CD4-positive, alpha-beta T cell treated with Interleukin-17A for 1 hour (primary cell): ENCODE measurements around the gene DNAJC18.
A peak's percentile ranks its signal among the peaks of the same experiment; 100 is the strongest.
"Not testable (repeated sequence)": the region's sequence is repeated elsewhere in the genome, so short reads cannot be mapped to it uniquely, and the experiment has no call there.

ENCODE experiments used
- DNase-seq: peaks from one replicate; pipeline ENCODE4 v3.0.0-alpha.2; 2020

DNAJC18 gene

DNA sequence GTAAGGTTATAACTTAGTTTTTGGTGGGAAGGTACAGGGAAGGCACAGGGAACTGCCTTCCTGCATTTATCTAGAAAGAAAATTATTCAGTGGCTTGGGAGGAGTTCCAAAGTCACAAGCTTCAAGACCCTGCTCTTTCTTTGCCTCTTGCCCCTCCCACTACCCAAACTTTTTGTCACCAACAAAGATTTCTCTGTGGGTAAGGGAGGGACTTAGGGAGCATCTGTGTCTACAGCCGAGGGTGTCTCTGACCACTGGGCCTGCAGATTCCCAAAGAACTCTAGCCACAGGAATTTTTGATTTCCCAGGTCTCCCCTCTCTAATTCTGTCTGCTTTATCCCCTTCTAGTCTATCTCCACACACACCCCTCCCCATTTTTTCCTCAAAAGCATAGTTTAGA lies 21.1 kb upstream of the DNAJC18 start:
- no peak for DNase-seq

DNA sequence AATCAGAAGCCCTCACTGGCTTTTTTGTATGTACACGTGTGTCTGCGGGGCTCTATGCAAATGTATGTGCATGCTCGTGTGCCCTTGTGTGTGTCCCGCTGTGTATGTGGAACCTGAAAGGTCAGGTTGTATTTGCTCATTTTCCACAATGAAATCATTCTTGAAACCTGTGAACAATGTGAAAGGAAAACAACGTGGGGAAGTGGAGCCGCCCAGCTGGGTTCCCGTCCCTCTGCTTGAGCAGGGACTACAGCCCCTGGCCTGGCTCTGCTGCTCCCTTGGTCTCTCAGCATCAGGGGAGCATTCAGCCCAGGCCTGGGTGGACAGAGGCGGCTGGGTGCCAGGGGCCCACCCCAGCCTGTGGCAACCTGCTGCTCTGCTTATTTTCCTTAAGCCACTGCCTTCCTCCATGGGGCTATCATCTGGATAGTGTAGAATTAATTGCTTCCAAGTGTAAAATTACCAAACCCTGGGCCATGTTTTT lies 20.2 kb upstream of the DNAJC18 start:
- no peak for DNase-seq

DNA sequence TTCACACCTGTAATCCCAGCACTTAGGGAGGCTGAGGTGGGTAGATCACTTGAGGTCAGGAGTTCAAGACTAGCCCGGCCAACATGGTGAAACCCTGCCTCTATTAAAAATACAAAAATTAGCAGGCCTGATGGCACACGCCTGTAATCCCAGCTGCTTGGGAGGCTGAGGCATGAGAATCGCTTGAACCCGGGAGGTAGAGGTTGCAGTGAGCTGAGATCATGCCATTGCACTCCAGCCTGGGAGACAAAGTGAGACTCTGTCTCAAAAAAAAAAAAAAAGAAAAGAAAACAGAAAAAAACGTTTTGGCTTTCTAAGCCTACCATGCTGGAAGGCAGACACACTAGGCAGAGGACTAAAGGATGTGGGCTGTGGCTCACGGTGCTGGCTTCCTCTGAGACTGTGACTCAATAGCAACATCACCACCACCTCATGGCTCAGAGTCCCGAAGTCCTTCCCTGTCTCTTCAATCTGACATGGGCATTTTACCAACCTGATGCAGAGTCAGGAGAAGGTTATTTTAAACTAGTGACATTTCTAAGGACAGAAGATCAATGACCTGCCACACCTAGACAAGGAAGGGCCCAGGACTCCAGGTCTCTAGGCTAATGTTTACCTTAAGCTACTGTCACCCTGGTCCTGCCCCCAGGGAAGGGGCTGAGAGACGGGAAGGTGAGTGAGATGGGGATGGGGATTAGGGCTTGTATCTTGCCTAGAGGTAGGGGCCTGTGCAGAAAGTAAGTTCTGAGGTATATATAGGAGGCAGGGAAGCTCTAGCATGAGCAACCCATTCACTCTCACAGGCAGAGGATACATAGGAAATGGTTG lies 19.5 kb upstream of the DNAJC18 start:
- DNase-seq = peak; percentile 87

DNA sequence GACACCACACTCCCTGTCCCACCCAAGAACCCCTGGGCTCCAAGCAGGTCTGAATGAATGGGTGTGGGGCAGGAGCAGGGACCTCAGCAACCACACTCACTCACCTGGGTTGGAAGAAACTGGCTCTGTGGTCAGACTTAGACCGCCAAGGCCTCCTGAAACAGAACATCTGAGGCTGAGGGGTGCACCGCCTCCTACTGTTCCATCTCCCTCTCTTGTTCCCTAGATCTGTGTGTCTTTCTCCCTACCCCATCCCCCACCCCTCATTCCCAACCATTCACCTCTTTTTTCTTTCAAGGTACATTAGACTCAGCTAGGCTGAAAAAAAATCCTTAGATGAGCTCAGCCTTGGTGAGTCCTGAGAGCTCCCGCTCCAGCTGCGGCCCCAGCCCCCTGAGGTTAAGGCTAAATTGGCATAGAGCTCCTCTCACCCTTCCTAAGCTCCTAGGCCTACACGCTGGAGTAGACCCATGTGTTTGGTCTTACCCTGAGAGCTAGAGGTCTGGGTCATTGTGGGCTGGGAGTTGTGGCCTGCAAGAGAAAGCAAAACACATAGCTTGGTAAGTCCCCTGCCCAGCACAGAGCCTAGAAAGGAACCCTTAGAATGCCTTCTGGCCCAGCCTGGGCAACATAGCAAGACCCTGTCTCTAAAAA lies 18.5 kb upstream of the DNAJC18 start:
- no peak for DNase-seq

DNA sequence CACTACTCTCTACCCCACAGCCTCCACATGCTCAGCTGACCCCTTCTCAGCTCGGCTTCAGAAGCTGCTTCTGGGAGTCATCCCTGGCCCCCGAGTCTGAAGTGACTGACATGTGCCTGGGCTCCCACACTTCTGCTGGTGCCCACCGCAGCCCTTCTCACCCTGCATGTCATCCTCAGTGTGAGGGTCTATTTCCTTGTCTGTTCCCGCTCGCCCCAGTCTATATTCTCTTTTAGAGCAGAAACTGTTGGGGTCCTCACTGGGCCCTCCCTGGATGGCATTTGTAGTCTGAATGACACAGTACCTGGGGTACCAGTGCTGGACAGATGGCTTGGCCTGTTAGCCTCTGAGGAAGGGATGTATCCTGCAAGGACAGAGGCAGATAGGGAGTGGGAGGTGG lies 17.9 kb upstream of the DNAJC18 start:
- no peak for DNase-seq

DNA sequence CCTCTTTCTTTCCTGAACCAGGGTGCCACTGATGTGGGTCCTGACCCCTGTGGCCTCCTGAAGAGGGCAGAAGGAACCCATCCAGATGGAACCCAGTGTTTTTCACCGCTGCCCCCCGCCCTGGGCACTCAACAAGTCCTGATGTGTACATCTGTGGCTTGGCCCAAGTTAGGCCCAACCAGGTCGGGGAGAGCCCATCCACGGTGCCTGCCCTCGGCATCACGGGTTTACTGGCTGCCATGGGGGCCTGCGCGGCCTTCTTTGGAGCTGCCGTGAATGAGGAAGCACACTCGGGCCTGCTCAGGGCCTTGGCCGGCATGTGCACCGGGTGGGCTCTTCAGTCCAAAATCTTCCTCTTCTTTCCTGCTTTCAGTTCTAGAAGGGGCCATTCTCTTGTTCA lies 17.5 kb upstream of the DNAJC18 start:
- no peak for DNase-seq

DNA sequence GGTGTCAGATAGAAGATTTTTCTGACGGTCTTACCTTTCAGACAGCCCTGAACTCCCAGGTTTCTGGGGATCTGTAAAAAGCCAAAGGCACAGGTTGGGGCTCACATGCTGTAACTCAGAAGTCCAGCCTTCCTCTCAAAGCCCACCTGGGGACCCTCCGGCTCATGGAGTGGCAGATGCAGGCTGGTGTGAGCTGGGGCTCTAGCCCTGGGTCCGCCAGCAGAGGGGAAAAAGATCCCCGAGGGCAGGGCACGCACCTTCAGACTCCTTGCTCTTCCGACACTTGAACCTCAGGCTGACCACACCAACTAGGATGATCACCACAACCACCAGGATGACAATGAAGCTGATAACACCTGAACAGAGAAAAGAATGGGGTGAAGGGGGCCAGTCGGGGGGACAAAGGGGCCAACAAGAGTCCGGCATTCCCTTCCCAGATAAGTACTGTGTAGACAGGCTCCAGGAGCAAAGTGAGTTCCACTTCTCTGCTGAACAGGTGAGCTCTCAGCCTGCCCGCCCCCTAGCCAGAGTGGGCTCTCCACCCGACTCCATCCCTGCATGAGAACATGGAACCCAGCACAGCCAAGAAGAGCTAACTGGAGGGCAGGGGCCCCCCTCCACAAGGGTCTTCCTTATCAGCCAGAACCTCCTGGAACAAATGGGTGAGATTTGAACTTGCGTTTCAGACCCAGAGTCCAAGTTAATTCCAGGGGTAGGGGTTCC lies 15.4 kb upstream of the DNAJC18 start:
- DNase-seq = no peak

DNA sequence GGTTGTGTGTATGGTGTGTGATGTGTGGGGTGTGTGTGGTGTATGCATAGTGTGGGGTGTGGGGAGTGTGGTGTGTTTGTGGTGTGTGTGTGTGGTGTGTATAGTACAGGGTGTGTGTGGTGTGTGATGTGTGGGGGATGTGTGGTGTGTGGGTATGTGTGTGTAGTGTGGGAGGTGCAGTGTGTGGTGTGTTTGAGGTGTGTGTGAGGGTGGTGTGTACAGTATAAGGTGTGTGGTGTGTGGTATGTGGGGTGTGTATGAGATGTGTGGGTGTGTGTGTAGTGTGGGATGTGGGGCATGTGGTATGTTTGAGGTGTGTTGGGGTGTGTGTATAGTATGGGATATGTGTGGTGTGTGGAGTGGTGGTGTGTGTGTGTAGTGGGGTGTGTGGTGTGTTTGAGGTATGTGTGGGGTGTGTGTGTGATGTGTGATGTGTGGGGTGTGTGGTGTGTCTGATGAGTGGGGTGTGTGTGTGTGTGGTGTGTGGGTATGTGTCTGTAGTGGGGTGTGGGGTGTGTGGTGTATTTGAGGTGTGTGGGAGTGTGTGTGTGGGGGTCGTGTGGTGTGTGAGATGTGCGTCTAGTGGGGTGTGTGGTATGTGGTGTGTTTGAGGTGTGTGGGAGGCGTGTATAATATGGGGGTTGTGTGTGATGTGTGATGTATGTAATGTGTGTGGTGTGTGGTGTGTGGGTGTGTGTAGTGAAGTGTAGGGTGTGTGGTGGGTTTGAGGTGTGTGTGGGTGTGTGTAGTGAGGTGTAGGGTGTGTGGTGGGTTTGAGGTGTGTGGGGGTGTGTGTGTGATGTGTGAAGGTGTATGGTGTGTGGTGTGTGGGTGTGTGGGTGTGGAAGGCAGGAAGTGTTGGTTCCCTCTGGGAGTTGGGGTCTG lies 14.6 kb upstream of the DNAJC18 start:
- peak; percentile 73 for DNase-seq

DNA sequence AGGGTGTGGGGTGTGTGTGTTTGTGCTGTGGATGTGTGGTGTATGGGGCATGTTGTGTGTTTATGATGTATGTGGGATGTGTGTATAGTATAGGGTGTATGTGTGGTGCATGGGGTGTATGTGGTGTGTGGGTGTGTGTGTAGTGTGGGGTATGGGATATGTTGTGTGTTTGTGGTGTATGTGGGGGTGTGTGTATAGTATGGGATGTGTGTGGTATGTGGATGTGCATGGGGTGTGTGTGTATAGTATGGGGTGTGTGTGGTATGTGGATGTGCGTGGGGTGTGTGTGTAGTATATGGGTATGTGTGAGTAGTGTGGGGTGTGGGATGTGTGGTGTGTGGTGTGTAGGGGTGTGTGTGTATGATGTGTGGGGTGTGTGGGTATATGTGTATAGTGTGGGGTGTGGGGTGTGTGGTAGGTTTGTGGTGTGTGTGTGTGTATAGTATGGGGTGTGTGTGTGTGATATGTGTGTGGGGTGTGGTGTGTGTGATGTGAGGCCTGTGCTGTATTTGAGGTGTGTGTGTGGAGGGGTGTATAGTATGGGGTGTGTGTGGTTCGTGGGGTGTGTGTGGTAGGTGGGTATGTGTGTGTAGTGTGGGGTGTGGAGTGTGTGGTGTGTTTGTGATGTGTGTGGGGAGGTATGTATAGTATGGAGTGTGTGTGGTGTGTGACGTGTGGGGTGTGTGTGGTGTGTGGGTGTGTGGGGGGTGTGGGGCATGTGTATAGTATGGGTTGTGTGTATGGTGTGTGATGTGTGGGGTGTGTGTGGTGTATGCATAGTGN lies 12.7 kb upstream of the DNAJC18 start:
- DNase-seq = no peak

DNA sequence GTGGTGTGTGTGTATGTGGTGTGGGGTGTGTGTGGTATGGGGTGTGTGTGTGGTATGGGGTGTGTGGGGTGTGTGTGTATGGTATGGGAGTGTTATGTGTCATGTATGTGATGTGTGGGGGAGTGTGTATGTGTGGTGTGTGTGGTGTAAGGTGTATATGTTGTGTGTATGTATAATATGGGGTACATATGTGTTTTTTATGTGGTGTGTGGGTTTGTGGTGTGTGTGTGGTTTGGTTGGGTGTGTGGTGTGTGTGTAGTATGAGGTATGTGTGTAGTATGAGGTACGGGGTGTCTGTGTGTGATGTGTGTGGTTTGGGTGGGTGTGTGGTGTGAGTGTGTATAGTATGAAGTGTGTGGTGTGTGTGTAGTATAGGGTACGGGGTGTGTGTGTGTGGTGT lies 11.9 kb upstream of the DNAJC18 start:
- no peak for DNase-seq

DNA sequence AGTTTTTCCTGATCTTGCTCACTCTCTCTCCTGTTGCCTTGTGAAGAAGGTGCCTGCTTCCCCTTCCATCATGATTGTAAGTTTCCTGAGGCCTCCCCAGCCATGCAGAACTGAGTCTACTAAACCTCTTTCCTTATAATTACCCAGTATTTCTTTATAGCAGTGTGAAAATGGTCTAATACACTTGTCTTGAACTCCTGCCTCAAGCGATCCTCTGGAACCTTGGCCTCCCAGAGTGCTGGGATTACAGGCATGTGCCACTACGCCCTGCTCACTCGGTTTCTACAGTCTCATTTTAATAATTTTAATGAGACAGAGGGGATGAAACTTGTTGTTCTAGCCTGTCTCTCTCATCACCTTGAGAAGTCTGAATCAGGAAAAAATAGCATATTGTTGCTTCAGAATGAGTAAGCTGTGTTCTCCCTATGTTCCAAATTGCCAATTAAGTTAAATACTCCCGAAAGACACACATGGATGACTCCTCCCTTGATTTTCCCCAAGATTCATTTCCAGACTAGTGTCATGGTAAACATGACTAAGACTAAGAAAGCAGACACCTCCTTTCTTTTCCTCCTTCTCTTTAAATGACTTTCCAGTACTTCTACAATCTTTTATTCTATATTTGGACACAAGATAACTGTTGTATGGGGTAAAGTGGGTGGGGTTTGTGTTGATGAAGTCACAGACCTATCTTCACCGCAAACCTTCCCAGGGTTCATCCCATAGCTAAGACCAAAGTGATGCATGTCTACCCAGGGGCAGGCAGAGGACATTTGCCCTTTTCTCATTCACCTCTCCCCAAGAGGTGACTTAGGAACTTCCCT lies 7.8 kb upstream of the DNAJC18 start:
- DNase-seq = no peak

DNA sequence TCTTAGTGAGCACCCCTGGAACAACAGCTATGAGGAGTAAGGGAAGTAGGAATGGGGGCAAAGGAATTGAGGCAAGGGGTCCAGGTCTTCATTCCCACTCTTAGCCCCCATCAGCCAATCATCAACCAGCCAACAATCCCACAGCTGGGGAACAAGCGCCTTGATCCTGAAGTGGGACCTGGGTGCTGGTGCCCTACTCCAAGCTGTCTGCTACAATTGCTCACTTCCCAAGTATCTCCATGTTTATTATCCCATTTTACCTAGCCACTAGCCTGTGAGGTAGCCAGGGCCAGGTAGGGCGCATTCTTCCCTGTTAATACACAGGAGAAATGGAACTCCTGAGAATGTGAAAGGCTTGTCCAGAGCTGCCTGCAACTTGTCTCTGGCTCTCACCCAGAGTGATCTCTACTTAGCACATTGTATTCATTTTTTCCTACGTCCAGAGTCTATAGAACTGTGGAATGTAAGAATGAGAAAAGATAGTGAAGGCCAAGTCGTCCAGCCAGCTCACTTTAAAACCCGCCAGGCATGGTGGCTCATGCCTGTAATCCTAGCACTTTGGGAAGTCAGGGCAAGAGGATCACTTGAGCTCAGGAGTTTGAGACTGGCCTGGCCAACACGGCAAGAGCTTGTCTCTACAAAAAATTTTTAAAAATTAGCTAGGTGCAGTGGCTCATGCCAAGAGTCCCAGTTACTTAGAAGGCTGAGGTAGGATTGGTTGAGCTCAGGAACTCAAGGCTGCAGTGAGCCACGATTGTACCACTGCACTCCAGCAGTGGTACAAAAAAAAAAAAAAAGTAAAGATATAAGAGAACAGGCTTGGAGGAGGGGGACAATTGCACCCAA lies 6.2 kb upstream of the DNAJC18 start:
- DNase-seq = no peak

DNA sequence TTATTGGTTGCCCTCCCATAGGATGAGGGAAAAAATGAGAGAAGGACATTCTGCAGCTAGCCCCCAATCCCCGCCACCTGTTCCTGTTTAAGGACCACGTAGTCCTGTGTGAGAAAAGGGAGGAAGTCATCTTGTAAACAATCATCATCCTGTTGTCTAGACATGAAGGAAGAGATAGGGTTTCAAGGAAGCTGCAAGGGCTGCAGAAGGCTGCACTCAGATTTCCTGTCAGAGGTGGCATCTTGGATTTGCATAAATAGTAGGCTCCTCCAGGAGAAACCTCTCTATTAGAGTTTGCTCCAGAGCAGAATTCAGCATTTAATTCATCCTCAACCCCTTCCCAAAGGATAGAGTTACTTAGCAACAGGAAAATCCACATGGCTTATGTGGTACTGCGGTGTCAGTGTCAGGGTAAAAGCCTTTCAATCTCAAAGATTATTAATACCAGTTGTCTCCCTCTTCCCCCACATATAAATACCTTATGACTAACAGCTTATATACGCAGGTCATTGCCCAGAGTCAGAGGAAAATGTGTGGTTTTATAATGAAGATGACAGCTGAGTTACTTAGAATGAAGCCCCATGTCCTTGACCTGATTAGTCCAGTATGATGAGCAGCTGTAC lies 4.6 kb upstream of the DNAJC18 start:
- DNase-seq = peak; percentile 53

DNA sequence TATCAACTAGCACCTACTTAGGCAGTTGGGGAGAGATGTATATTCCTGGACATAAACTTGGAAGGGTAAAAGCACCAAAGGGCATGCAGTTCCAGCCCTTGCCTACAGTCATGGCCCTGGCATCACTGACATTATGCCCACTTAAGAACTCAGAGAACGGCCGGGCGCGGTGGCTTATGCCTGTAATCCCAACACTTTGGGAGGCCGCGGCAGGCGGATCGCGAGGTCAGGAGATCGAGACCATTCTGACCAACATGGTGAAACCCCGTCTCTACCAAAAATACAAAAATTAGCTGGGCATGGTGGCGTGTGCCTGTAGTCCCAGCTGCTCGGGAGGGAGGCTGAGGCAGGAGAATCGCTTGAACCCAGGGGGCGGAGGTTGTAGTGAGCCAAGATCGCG lies 1.1 kb upstream of the DNAJC18 start:
- not testable (repeated sequence) for DNase-seq

DNA sequence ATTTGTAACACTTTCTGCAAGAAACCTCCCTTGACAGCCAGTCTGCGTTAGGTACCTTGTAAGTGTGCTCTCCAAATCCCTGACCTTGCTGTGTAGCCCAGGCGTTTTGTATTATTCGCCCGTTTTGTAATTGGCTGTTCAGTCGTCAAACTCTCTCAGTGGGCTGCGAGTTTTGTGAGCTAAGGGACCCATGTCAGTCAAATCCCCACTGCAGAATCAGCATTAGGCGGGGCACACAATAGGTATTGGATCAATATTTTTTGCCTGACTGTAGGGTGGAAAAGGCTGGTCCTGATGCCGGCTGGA lies 665 bp downstream of the DNAJC18 start:
- DNase-seq = no peak

DNA sequence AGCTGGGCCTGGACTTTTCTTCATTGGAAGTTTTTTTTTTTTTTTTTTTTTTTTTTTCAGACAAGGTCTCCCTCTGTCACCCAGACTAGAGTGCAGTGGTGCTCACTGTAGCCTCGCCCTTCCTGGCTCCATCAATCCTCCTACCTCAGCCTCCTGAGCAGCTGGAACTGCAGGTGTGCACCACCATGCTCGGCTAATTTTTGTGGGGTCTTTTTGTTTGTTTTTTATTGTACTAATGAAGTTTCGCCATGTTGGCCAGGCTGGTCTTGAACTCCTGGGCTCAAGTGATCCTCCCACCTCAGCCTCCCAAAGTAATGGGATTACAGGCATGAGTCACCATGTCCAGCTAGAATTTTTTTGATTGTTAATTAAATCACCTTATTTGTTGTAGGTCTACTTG lies 3.6 kb downstream of the DNAJC18 start:
- DNase-seq = no peak

DNA sequence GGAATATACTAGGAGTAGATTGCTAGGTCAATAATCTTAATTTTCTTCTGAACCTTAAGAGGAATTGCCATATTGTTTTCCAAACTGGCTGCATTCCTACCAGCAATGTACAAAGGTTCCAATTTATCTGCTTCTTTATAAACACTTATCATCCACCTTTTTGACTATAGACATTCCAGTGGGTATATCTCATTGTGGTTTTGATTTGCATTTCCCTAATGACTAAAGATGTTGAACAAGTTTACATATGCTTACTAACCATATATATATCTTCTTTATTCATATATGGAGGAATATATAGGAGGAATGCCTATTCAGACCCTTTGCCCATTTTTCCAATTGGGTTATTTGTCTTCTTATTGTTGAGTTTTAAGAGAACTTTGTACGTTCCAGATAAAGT lies 7.6 kb downstream of the DNAJC18 start:
- no peak for DNase-seq

DNA sequence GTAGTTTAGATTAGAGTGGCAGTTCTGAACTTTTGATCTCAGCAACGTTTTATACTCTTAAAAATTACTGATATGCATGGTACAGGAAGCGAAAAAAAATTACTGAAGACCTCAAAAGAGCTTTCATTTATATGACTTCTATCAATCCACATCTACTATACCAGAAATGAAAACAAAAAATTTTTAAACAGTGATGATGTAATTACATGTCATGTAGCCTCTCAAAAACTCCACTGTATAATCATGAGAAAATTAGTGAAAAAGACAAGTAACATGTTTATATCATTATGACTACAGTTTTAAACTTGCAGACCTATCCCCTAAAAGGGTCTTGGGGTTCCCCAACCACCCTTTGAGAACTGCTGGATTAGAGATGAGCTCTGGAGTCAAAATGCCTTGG lies 9.3 kb downstream of the DNAJC18 start:
- no peak for DNase-seq

DNA sequence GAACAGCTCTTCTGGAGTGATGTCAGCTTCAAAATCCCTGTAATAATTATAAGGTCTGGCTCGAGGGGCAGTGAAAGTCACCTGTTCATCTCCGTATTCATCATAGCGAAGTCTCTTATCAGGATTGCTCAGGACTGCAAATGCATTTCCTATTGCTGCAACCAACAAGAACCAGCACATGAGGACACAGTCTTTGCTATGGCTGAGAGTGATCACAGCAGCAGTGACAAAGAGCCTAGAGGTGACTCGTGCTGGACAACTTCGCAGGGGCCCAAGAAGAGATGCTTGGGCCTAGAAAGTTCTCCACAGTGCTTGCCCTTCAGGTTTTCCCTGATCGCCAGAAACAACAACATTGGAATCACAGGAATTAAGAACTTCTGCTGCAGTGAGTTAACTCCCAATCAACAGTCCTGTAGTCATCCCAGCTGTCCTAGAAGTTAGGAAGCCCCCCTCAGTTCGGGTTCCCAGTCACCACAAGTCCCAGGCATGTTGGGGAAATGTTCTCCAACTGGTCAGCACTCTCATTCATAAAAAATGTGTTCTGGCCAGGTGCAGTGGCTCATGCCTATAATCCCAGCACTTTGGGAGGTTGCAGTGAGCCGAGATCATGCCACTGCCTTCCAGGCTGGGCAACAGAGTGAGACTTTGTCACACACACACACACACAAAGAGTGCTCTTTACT lies 13.0 kb downstream of the DNAJC18 start:
- no peak for DNase-seq
